HepG2 (cell line): Measurements from ENCODE around the gene CRKL. TPM values are rescaled to one million over a fixed set of nuclear protein-coding genes. Genes with fewer than 3 reads are reported as not detected.

Experiments used
- ATAD3A ChIP-seq: sonication (generic); formaldehyde crosslinking; IDR thresholded peaks from 2 replicates; pipeline ENCODE4 v1.4.0; 2020; ENCODE audit warnings: missing genetic modification reagents
- BCL3 ChIP-seq: sonication (generic); formaldehyde crosslinking; IDR thresholded peaks from 2 replicates; pipeline ENCODE4 v1.5.1; 2020; ENCODE audit warnings: mild to moderate bottlenecking, missing genetic modification reagents, moderate library complexity
- FOXP1 ChIP-seq, 2 experiments: fragments of 450-650 bp in 1 of 2; IDR thresholded peaks; 2 replicates each; pipeline ENCODE4 v1.6.1; 2017 to 2018; ENCODE audit warnings: antibody characterized with exemption in 1 of 2
- HNF4A ChIP-seq: sonication (generic); formaldehyde crosslinking; IDR thresholded peaks from 2 replicates; pipeline ENCODE4 v1.4.0; 2020; ENCODE audit warnings: missing genetic modification reagents
- JUN ChIP-seq: sonication (generic); formaldehyde crosslinking; IDR thresholded peaks from 2 replicates; pipeline ENCODE4 v1.4.0; 2020; ENCODE audit warnings: mild to moderate bottlenecking, missing genetic modification reagents
- KLF13 ChIP-seq: sonication (generic); formaldehyde crosslinking; IDR thresholded peaks from 2 replicates; pipeline ENCODE4 v1.4.0; 2020; ENCODE audit warnings: mild to moderate bottlenecking, missing genetic modification reagents
- PHF8 ChIP-seq: sonication (generic); formaldehyde crosslinking; IDR thresholded peaks from 2 replicates; pipeline ENCODE4 v1.5.0; 2020; ENCODE audit warnings: missing genetic modification reagents
- RFXAP ChIP-seq: sonication (generic); formaldehyde crosslinking; IDR thresholded peaks from 2 replicates; pipeline ENCODE4 v1.4.0; 2020; ENCODE audit warnings: missing genetic modification reagents, borderline replicate concordance
- SMAD3 ChIP-seq: sonication (generic); formaldehyde crosslinking; IDR thresholded peaks from 2 replicates; pipeline ENCODE4 v1.4.0; 2020; ENCODE audit warnings: missing genetic modification reagents
- ZBTB1 ChIP-seq: sonication (generic); formaldehyde crosslinking; IDR thresholded peaks from 2 replicates; pipeline ENCODE4 v1.4.0; 2020; ENCODE audit warnings: missing genetic modification reagents, borderline replicate concordance
- ZBTB38 ChIP-seq: sonication (generic); formaldehyde crosslinking; IDR thresholded peaks from 2 replicates; pipeline ENCODE4 v1.5.1; 2020; ENCODE audit warnings: mild to moderate bottlenecking, missing genetic modification reagents
- ZEB1 ChIP-seq: IDR thresholded peaks from 2 replicates; pipeline ENCODE4 v1.6.1; 2012; ENCODE audit warnings: mild to moderate bottlenecking, low read depth, inconsistent platforms; ENCODE audit not compliant: insufficient replicate concordance
- ZMAT5 ChIP-seq: sonication (generic); formaldehyde crosslinking; IDR thresholded peaks from 2 replicates; pipeline ENCODE4 v1.5.0; 2020; ENCODE audit warnings: mild to moderate bottlenecking, low read depth, missing genetic modification reagents, borderline replicate concordance
- ZMYM3 ChIP-seq: sonication (generic); formaldehyde crosslinking; IDR thresholded peaks from 2 replicates; pipeline ENCODE4 v1.5.1; 2020; ENCODE audit warnings: mild to moderate bottlenecking, missing genetic modification reagents
- ZNF30 ChIP-seq: sonication (generic); formaldehyde crosslinking; IDR thresholded peaks from 2 replicates; pipeline ENCODE4 v1.5.0; 2020; ENCODE audit warnings: mild to moderate bottlenecking, missing genetic modification reagents
- ZNF44 ChIP-seq: sonication (generic); formaldehyde crosslinking; IDR thresholded peaks from 2 replicates; pipeline ENCODE4 v1.5.1; 2020; ENCODE audit warnings: mild to moderate bottlenecking, missing genetic modification reagents
- ZNF574 ChIP-seq: sonication (generic); formaldehyde crosslinking; IDR thresholded peaks from 2 replicates; pipeline ENCODE4 v1.4.0; 2020; ENCODE audit warnings: missing genetic modification reagents
- ZNF747 ChIP-seq: sonication (generic); formaldehyde crosslinking; IDR thresholded peaks from 2 replicates; pipeline ENCODE4 v1.8.1; 2023; ENCODE audit warnings: missing genetic modification reagents, mild to moderate bottlenecking, borderline replicate concordance
- ZNF768 ChIP-seq: sonication (generic); formaldehyde crosslinking; IDR thresholded peaks from 2 replicates; pipeline ENCODE4 v1.4.0; 2020; ENCODE audit warnings: missing genetic modification reagents
- ZNF816 ChIP-seq: sonication (generic); formaldehyde crosslinking; IDR thresholded peaks from 2 replicates; pipeline ENCODE4 v1.8.0; 2022; ENCODE audit warnings: missing genetic modification reagents, mild to moderate bottlenecking, borderline replicate concordance
- ZXDC ChIP-seq: sonication (generic); formaldehyde crosslinking; IDR thresholded peaks from 2 replicates; pipeline ENCODE4 v1.5.0; 2020; ENCODE audit warnings: mild to moderate bottlenecking, missing genetic modification reagents
- polyA plus RNA-seq, 8 experiments: library from polyadenylated mRNA; depleted of rRNA in 3 of 8; stranded (reverse) in 7 of 8; unstranded in 1 of 8; fragments of >200 nt; fragmentation: Illumina TruSeq in 4 of 8; extraction: Trizol in 4 of 8; gene quantifications; 2 replicates each; pipeline versions ENCODE4 v1.2.1 to v1.2.3, GENCODE V29; 2011 to 2016; ENCODE audit warnings: low read depth in 4 of 8, missing spikeins in 1 of 8, mixed read lengths in 1 of 8; ENCODE audit not compliant: insufficient read depth in 1 of 8
- total RNA-seq, 5 experiments: library from RNA; depleted of rRNA; stranded (reverse); fragments of >200 nt; fragmentation: Illumina TruSeq; extraction: Trizol; gene quantifications; 2 replicates each; pipeline ENCODE4 v1.2.3, GENCODE V29; 2016; ENCODE audit warnings: low read depth in 1 of 5

The CRKL gene
- total and polyA plus RNA-seq, 2 of the 13 experiments (the other 11 are each of a cell fraction or from before 2014, with no cell fraction given): 37.4 to 60.6 TPM

GRCh38 chr22:20963201-20964052, 46.2 kb downstream of the CRKL start (continued):
- TF ChIP-seq PHF8 (CRISPR knock-in tag) (peak; percentile 68; the same call in 1 of the 2 replicates), ATAD3A (CRISPR knock-in tag) (no peak), ZNF816 (CRISPR knock-in tag) (0 out of 2 replicates have a peak, but pooled peaks have one; percentile 1), ZMAT5 (CRISPR knock-in tag) (no peak), HNF4A (CRISPR knock-in tag) (peak; percentile 56; the same call in 1 of the 2 replicates), ZBTB38 (CRISPR knock-in tag) (no peak), BCL3 (CRISPR knock-in tag) (no peak), KLF13 (CRISPR knock-in tag) (peak; percentile 61; the same call in 1 of the 2 replicates), ZNF30 (no peak), ZEB1 (peak; percentile 65), ZNF747 (peak; percentile 27; the same call in 1 of the 2 replicates), ZNF44 (no peak), ZNF768 (peak; percentile 81; the same call in 1 of the 2 replicates), JUN (no peak), FOXP1 (IDR thresholded peaks at IDR 0.05) (no peak), FOXP1 (CRISPR knock-in tag; IDR thresholded peaks at IDR 0.05) (no peak), SMAD3 (CRISPR knock-in tag) (no peak; the same call in 1 of the 2 replicates), ZNF574 (CRISPR knock-in tag) (peak; percentile 78), ZBTB1 (no peak), RFXAP (CRISPR knock-in tag) (no peak; the same call in 1 of the 2 replicates), ZMYM3 (CRISPR knock-in tag) (peak; percentile 70; the same call in 1 of the 2 replicates), ZXDC (no peak)
